Measurements from ENCODE around the gene OLFM1.

- TF ChIP-seq CTCF (conservative IDR thresholded peaks at IDR 0.05; ENCODE audit: low read depth, low read length) (no peak), USF2 (IDR thresholded peaks at IDR 0.05; ENCODE audit: low read depth, low read length) (no peak), POLR2A (IDR thresholded peaks at IDR 0.05; ENCODE audit: low read depth, low read length) (no peak), MAFK (IDR thresholded peaks at IDR 0.05; ENCODE audit: low read depth, low read length) (no peak), RFX5 (IDR thresholded peaks at IDR 0.05; ENCODE audit: low read depth, low read length) (no peak)
These were observed 3.6 kb upstream of the OLFM1 start for GRCh38 chr9:135083831-135084230.

All from IMR-90 (cell line).